Stomach (tissue), 4 donors: Measurements from ENCODE around the gene ZNF580.
A peak's percentile ranks its signal among the peaks of the same experiment; 100 is the strongest.

Experiments
- EP300 ChIP-seq: sonication (generic); formaldehyde crosslinking; IDR thresholded peaks from one replicate; pipeline ENCODE4 v1.6.1; 2017; ENCODE audit warnings: antibody characterized with exemption
- POLR2A ChIP-seq, 4 donors: fragments of 450-650 bp; IDR thresholded peaks; one replicate each; pipeline ENCODE4 v1.6.1; 2016; ENCODE audit warnings: antibody characterized with exemption in 4 of 4, control low read depth in 2 of 4, mild to moderate bottlenecking in 1 of 4, moderate library complexity in 1 of 4
- POLR2AphosphoS5 ChIP-seq, 3 donors: sonication (generic); formaldehyde crosslinking; IDR thresholded peaks; one replicate each; pipeline ENCODE4 v1.6.1; 2016; ENCODE audit warnings: antibody characterized with exemption in 3 of 3
- TF ChIP-seq, protein P1 (sequence below), 7 experiments: fragments of 450-650 bp in 4 of 7; fragments of 200-600 bp in 3 of 7; sonication (generic) in 3 of 7; IDR thresholded peaks; one replicate each; pipeline ENCODE4 v1.5.1; 2016 to 2019; ENCODE audit warnings: antibody characterized with exemption in 7 of 7, control low read depth in 2 of 7, mild to moderate bottlenecking in 1 of 7

DNA sequence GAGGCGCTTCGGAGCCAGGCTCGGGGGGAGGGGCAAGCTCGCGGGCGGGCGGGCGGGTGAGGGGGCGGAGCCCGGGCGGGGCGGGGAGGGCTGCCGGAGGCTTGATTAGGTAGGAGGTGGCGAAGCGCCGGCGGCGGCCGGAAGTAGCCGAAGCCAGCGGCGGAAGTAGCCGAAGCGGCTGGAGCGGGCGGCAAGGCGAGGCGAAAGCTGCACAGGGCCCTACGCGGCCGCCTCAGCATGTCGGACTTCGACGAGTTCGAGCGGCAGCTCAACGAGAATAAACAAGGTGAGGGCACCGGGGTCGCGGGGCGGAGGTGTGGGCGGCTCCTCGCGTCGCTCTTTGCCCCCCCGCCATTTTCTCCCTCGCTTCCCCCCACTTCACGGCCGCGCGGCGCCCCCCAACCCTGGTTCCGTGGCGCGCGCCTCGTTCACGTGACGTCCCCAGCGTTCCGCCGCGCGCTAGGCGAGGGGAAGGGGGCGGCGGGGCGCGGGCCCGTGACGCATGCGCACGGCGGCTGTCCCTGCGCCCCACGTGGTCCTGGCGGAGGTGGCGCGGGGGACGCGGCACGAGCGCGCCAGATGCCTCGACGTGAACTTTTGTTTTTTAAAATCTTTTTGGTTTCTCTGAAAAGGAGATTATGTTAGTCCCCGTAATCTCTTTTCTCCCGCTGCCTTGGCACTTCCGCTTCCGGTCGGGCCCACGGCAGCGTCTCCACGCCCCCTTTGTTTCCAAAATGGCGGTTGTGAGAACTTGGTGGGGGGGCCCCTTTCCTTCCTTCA, 14.3 kb downstream of the ZNF580 start, which contains the start of gene U2AF2:
- TF ChIP-seq, protein P1, sequence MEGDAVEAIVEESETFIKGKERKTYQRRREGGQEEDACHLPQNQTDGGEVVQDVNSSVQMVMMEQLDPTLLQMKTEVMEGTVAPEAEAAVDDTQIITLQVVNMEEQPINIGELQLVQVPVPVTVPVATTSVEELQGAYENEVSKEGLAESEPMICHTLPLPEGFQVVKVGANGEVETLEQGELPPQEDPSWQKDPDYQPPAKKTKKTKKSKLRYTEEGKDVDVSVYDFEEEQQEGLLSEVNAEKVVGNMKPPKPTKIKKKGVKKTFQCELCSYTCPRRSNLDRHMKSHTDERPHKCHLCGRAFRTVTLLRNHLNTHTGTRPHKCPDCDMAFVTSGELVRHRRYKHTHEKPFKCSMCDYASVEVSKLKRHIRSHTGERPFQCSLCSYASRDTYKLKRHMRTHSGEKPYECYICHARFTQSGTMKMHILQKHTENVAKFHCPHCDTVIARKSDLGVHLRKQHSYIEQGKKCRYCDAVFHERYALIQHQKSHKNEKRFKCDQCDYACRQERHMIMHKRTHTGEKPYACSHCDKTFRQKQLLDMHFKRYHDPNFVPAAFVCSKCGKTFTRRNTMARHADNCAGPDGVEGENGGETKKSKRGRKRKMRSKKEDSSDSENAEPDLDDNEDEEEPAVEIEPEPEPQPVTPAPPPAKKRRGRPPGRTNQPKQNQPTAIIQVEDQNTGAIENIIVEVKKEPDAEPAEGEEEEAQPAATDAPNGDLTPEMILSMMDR (IDR thresholded peaks at IDR 0.05): no peak
- TF ChIP-seq POLR2AphosphoS5 (IDR thresholded peaks at IDR 0.05) (peak in 2 of 3 donors; percentile 68 to 83), POLR2A (IDR thresholded peaks at IDR 0.05) (no peak), EP300 (no peak)
